Astrocyte (in vitro differentiated cells and primary cell): ENCODE measurements around the gene CDKAL1.

ENCODE experiments used
- CTCF ChIP-seq: IDR thresholded peaks from 2 replicates; pipeline ENCODE4 v1.5.1; 2011; ENCODE audit warnings: low read depth, mild to moderate bottlenecking, inconsistent platforms, low read length, moderate library complexity; ENCODE audit not compliant: insufficient read depth
- EZH2 ChIP-seq: IDR thresholded peaks from 2 replicates; pipeline ENCODE4 v1.6.1; 2012; ENCODE audit warnings: mild to moderate bottlenecking, low read length, inconsistent platforms; ENCODE audit not compliant: insufficient read depth

DNA sequence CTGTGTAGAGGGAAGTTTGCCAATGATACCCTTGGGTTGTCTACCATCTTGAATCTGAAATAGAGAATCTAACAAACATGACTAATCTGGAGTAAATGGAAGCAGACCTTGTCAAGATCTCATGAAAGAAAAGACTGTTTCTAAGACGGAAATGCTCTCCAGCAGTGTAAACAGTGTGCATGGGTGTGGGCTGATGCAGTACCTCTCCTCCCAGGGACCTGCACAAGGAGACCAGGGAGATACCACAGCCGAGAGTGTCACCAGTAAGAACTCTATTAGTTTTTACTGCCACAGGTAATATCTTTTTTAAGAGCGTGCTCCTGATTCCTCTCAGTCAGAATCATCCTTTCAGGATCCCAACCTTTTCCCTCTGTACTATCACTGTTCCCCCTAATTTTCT, 546.0 kb downstream of the CDKAL1 start:
- TF ChIP-seq CTCF, result no peak
- no peak for TF ChIP-seq EZH2
